Heart right ventricle (tissue), 16 donors: ENCODE data around the gene KLHDC8A. TPM values are rescaled to one million over a fixed set of nuclear protein-coding genes. Genes with fewer than 3 reads are reported as not detected.

Experiments
- ATAC-seq, 8 donors: fragments of 200-7000 bp; cut with Tn5 transposase; one replicate each; pipeline ENCODE4 v1.9.1; 2020; ENCODE audit warnings: mild to moderate bottlenecking in 8 of 8, moderate library complexity in 8 of 8, moderate number of reproducible peaks in 1 of 8
- DNase-seq, 2 donors: peaks; one replicate each; pipeline ENCODE4 v3.0.0-alpha.2; 2020
- H3K27ac ChIP-seq, 10 donors: fragments of 200-600 bp; sonication (generic) in 2 of 10; one replicate each; pipeline versions ENCODE4 v1.5.0 to v1.8.0; 2020 to 2022; ENCODE audit warnings: mild to moderate bottlenecking in 3 of 10
- H3K27me3 ChIP-seq, 7 donors: fragments of 200-600 bp; one replicate each; pipeline ENCODE4 v1.8.0; 2021 to 2022; ENCODE audit warnings: mild to moderate bottlenecking in 2 of 7
- H3K36me3 ChIP-seq, 9 donors: fragments of 200-600 bp; sonication (generic) in 1 of 9; one replicate each; pipeline versions ENCODE4 v1.5.0 to v1.8.0; 2020 to 2022; ENCODE audit warnings: mild to moderate bottlenecking in 2 of 9
- H3K4me1 ChIP-seq, 9 donors: fragments of 200-600 bp; sonication (generic) in 1 of 9; one replicate each; pipeline versions ENCODE4 v1.5.0 to v1.8.0; 2020 to 2022; ENCODE audit warnings: mild to moderate bottlenecking in 4 of 9
- H3K4me3 ChIP-seq, 10 donors: fragments of 200-600 bp; sonication (generic) in 2 of 10; one replicate each; pipeline versions ENCODE4 v1.5.0 to v1.8.0; 2020 to 2022; ENCODE audit warnings: mild to moderate bottlenecking in 7 of 10, moderate library complexity in 2 of 10
- H3K9me3 ChIP-seq, 11 donors: fragments of 200-600 bp in 10 of 11; sonication (generic) in 2 of 11; one replicate each; pipeline versions ENCODE4 v1.5.0 to v1.8.0; 2013 to 2022; ENCODE audit warnings: mild to moderate bottlenecking in 2 of 11, control low read depth in 1 of 11, moderate library complexity in 1 of 11
- CTCF ChIP-seq, 9 donors: fragments of 200-600 bp; sonication (generic) in 2 of 9; IDR thresholded peaks; one replicate each; pipeline versions ENCODE4 v1.5.0 to v1.8.0; 2021 to 2022; ENCODE audit warnings: antibody characterized with exemption in 9 of 9, mild to moderate bottlenecking in 5 of 9, moderate library complexity in 1 of 9
- WGBS, 2 donors: extraction: QIAGEN DNeasy Blood & Tissue Kit; methylation state at CpG; one replicate each; pipeline ENCODE4 v1.1.7; 2013; ENCODE audit warnings: inconsistent platforms in 1 of 2; 5-methylcytosine and 5-hydroxymethylcytosine counted together
- intact Hi-C, 10 donors: fragments of 100-400 bp; cut with DNase I; formaldehyde crosslinking; loops; one replicate each; pipeline versions ENCODE4 v1.11.1 to v1.14.2; 2022
- polyA plus RNA-seq, 2 donors: library from polyadenylated mRNA; stranded (reverse); fragments of 200-250 nt; gene quantifications; one replicate each; pipeline ENCODE4 v1.2.3, GENCODE V29; 2013
- total RNA-seq, 10 donors: library from RNA; stranded (reverse); fragmentation: NEBNext Ultra II Directional in 3 of 10; extraction: Animal tissue kit (Norgen Biotek cat#: 25700) in 3 of 10; gene quantifications; one replicate each; pipeline versions ENCODE4 v1.2.1 to v1.2.4, GENCODE V29; 2021 to 2023
- donor health status: Arrhythmogenic right ventricular cardiomyopathy.
- donor health status: ischemic (EF 13 %, LVEDD 7.1; RV severe dilation, severe dysfunction).
- donor health status: healthy with polysubstance abuse.
- donor health status: DM: no; HTN: yes; CAD: no.
- donor health status: DM: no; HTN: no; CAD: no.
- donor health status: ischemic (EF 25% LVEDD 6.9; RV normal size, moderate dysfunction).
- donor health status: ischemic (EF 25% LVEDD 5.7; RV mildly dilated, moderate dysfunction).
- donor health status: healthy.
- donor health status: DM: yes; HTN: yes; CAD: no.
- donor health status: Ischemic cardiomyopathy.
- donor health status: ischemic (EF 35%, LVEDD 5.7; RV mildly dilated, moderate dysfunction).
- donor health status: nonischemic (EF 11% LVEDD 7.7; RV severe dilation, severe dysfunction).
- donor health status: DM: yes; HTN: yes; CAD: no.
- donor health status: PGD.
- donor health status: ischemic (EF 29% LVEDD 5.4; RV normal size, mild dysfunction).
- donor health status: nonischemic (EF 23%, LVEDD 6.1; RV moderate dilation, normal function).

KLHDC8A gene
- total and polyA plus RNA-seq, 12 donors: 0.15 to 0.16 TPM; not detected in 10

- ATAC-seq (no peak), DNase-seq (no peak)
- Histone ChIP-seq H3K27me3 (peaks cover 0 to 52% (median 18%) of the 10 kb centered on the region in 7 donors), H3K4me1 (peaks cover 0 to 18% (median 4%) of the 10 kb centered on the region in 9 donors), H3K36me3 (no peaks in the 10 kb centered on the region), H3K9me3 (no peaks in the 10 kb centered on the region), H3K27ac (no peak overlapping the region), H3K4me3 (no peak overlapping the region)
- intact Hi-C loops: no loop called here
- 87 to 95% methylated on average over 2 of the region's 2 CpGs for WGBS, 2 donors
- TF ChIP-seq CTCF (IDR thresholded peaks at IDR 0.05): no peak
Measured at GRCh38 chr1:205373798-205374175, 17.1 kb upstream of the KLHDC8A start.

GRCh38 chr1:205373022-205373797, 16.5 kb upstream of the KLHDC8A start:
- H3K27ac ChIP-seq: no peak overlapping the region
- no peak overlapping the region for H3K4me3 ChIP-seq
- DNase-seq (no peak), ATAC-seq (no peak)
- peaks cover 0 to 47% (median 18%) of the 10 kb centered on the region in 7 donors for H3K27me3 ChIP-seq
- intact Hi-C loops: no loop called here
- H3K36me3 ChIP-seq: no peaks in the 10 kb centered on the region
- WGBS, 2 donors: 39 to 43% methylated on average over 9 of the region's 9 CpGs
- peaks cover 0 to 18% (median 4%) of the 10 kb centered on the region in 9 donors for H3K4me1 ChIP-seq
- H3K9me3 ChIP-seq: no peaks in the 10 kb centered on the region
- no peak for TF ChIP-seq CTCF (IDR thresholded peaks at IDR 0.05)

- ATAC-seq: peak in 2 of 8 donors; percentile 37 to 41
- intact Hi-C loops: no loop called here
- Histone ChIP-seq H3K27ac (no peak overlapping the region), H3K9me3 (no peaks in the 10 kb centered on the region), H3K4me1 (peaks cover 0 to 18% (median 4%) of the 10 kb centered on the region in 9 donors), H3K36me3 (no peaks in the 10 kb centered on the region), H3K4me3 (no peak overlapping the region), H3K27me3 (peaks cover 0 to 36% (median 18%) of the 10 kb centered on the region in 7 donors)
- TF ChIP-seq CTCF (IDR thresholded peaks at IDR 0.05): no peak
- no peak for DNase-seq
- 49 to 55% methylated on average over 11 of the region's 11 CpGs for WGBS, 2 donors
Measured at GRCh38 chr1:205371871-205372660, 15.3 kb upstream of the KLHDC8A start.

- no peak overlapping the region for H3K27ac ChIP-seq
- peaks cover 0 to 19% (median 4%) of the 10 kb centered on the region in 9 donors for H3K4me1 ChIP-seq
- H3K9me3 ChIP-seq: no peaks in the 10 kb centered on the region
- no peak for TF ChIP-seq CTCF (IDR thresholded peaks at IDR 0.05)
- DNase-seq (no peak), ATAC-seq (no peak)
- no peak overlapping the region for H3K4me3 ChIP-seq
- peaks cover 0 to 35% (median 18%) of the 10 kb centered on the region in 7 donors for H3K27me3 ChIP-seq
- intact Hi-C loops: no loop called here
- no peaks in the 10 kb centered on the region for H3K36me3 ChIP-seq
Measured at GRCh38 chr1:205370780-205371179, 14.1 kb upstream of the KLHDC8A start.
